Endothelial cell of hepatic sinusoid (primary cell): ENCODE results near the gene RLBP1.
"Not testable (repeated sequence)": the region's sequence is repeated elsewhere in the genome, so short reads cannot be mapped to it uniquely, and the experiment has no call there.

Experiments
- in situ Hi-C: cut with HindIII; loops from 2 replicates; pipeline ENCODE4 v1.10.0; 2017; ENCODE audit warnings: low sequenced_read_pairs

The RLBP1 gene

DNA sequence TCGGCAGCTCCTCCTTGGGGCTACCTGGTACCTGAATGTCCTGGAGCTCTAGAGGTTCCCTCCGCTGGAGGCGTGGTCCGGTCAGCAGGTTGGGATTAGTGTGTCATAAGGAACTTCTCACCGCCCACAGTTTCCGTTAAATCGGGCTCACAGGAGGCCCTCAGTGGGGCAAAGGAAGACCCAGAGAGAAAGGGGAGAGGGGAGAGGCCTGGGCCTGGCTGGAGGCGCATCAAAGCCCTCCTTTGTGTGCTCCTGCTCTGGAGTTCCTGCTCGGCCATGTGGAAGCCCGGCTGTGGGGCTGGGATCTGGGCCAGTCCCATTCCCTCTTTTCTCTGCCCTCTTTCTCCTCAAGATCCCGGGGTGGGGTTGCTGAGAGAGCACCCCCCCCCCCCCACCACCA lies at the start of gene RLBP1:
Gene RLBP1, minus strand, starts transcription at position 37 of the 400 bp plus-strand sequence. CDS start 2,604 bp downstream, outside the sequence.
- in situ Hi-C loops, result no loop called here

- in situ Hi-C loops, result loop anchor here (5.0 kb wide), 1 partner anchor 67 kb away; no protein-coding TSS in a partner anchor
Observed at GRCh38 chr15:89250142-89250541, 28.8 kb upstream of the RLBP1 start.

DNA sequence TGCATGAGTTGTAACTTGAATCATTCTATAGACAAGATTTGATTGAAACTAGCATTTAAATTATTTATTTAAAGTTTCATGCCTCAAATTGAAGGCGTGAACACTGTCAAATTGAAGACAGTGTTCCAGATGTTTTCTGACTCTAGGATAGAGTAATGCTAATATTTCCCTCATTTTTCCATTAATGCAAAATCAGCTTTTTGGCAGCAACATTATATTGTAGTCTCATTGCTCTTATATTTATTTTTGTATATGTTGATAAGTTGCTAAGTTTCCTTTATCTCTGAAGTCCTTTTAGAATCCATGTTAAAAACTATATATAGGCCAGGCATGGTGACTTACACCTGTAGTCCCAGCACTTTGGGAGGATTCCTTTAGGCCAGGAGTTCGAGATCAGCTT lies 27.2 kb upstream of the RLBP1 start:
- in situ Hi-C loops, result loop anchor here (5.0 kb wide), 2 partner anchors 34 to 46 kb away; no protein-coding TSS in a partner anchor

DNA sequence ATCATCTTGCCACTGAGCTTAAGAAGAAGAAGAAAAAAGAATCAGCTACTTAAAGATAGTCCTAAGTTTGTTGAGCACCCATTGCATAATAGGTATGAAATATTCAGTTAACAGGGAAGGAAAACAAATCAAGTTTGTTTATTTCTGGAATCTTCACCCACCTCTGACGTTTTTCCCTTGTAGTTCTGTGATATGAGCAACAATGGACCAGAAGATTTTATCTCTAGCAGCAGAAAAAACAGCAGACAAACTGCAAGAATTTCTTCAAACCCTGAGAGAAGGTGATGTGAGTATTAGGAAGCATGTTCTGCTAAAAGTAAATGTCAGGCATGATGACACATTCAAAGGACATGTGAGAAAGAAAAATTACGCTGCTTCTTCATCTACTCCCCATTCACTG lies 26.1 kb upstream of the RLBP1 start:
- in situ Hi-C loops, result loop anchor here (5.0 kb wide), 2 partner anchors 35 to 45 kb away; no protein-coding TSS in a partner anchor

GRCh38 chr15:89244574-89244903 lies 23.2 kb upstream of the RLBP1 start:
- in situ Hi-C loops, result no loop called here

GRCh38 chr15:89243691-89244573 lies 22.6 kb upstream of the RLBP1 start, which contains the start of gene FANCI:
TSS of gene FANCI (plus strand) at chr15:89243979. CDS start at chr15:89247648, 3,669 bp downstream.
- in situ Hi-C loops, result no loop called here

DNA sequence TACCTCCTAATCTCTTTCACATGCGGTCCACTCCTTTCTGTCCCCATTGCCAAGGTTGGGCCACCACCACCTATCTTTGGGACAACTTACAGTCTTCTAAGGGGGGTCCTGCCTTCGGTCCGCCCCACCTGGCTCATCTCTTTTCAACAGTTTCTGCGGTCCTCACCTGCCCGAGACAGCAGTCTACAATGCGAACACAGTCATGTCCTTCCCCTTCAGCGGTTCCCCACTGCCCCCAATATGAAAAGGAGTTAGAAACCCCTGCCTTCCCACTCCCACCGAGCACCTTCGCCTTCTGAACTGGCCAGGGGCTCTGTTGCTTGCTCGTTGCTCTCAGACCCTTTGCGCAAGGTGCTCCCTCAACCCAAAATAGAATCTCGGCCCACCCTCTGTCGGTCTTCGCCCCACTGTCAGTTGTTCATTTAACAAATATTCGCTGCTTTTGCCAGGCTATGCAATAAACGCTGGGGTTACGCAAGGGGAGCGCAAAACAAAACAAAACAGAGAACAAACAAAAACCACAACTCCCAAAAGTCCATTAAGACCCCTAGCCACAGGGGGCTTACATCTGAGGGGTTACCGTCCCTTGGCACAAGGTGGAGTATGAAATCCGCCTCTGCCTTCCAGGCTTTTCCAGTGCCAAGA lies 21.8 kb upstream of the RLBP1 start:
- in situ Hi-C loops, result no loop called here

- in situ Hi-C loops, result not testable (repeated sequence)
Observed at GRCh38 chr15:89239883-89240810, 18.8 kb upstream of the RLBP1 start.

DNA sequence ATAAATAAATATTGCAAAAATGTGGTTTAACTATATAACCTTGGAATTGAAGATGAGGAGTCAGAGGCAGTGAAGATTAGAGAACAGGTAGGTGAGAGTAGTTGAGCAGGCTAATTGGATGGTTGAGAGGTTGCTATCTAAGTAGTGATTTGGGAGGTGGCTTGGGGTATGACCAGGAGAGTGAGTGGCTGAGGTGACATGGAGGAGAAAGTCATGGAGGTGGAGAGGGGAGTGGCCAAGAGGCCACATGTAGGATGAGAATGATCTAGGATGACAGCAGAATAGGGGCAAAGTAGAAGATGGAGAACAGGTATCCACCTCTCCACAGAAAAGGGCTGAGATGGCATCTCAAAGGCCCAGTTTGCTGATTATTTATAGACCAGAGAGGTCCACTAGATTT lies 10.5 kb upstream of the RLBP1 start:
- in situ Hi-C loops, result no loop called here

- in situ Hi-C loops, result no loop called here
Observed at GRCh38 chr15:89230277-89230676, 8.9 kb upstream of the RLBP1 start.

DNA sequence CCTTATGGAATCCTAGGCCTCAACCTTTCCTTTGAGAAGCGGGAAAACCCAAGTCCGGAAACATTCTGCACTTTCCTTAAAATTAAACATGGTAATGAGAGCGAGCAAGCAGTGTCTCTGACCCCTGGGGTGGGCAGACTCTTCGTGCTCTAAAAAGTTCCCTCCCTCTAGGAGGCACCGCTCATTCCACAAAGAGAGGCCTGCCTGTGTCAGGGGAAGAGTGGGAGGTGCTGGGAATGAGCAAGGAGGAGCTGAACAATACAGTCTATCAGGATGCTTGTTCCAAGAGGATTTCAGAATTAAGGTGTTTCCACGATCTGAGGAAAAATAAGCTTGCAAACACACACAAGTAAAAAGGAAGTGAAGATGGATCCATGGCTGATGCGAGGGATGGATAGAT lies 6.0 kb upstream of the RLBP1 start:
- in situ Hi-C loops, result no loop called here

DNA sequence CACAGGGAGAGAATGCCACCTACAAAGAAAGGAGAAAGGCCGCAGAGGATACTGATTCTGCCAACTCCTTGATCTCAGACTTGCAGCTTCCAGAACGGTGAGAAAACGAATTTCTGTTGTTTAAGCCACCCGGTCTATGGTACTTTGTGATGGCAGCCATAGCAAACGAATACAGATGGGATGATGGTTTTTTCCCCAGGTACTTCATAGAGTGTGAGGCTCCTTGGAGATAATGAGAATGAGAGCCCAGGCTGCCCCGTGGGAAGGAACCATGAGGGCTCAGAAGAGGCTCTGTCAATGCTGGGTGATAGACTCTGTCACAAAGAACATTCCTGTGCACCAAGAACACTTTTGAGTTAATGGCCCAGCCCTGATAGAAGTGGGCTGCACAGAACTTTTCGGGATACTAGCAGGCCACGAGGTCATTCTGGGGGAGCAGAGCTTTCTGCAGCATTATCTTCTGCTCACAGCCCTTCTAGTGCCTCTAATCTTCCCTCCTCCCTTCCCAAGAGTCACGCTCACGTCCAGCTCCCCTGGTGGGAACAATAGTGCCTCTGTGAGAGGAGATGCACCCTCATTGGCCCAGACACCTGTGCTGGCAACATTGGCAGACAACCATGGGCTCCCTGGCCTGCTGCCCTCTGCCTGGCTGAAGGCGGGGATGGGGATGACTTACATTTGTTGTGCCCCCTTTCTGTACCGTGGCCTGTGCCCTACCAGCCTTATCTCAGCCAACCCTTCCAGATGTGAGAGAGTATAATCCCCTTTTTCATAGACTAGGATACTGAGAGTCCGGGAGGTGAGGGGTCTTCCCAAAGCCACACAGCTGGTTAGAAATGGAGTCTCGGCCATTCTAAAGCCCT lies 5.2 kb upstream of the RLBP1 start:
- in situ Hi-C loops, result no loop called here

GRCh38 chr15:89225588-89225987 lies 4.2 kb upstream of the RLBP1 start:
- in situ Hi-C loops, result no loop called here

- in situ Hi-C loops, result no loop called here
Observed at GRCh38 chr15:89218531-89218930, 2.8 kb downstream of the RLBP1 start.

DNA sequence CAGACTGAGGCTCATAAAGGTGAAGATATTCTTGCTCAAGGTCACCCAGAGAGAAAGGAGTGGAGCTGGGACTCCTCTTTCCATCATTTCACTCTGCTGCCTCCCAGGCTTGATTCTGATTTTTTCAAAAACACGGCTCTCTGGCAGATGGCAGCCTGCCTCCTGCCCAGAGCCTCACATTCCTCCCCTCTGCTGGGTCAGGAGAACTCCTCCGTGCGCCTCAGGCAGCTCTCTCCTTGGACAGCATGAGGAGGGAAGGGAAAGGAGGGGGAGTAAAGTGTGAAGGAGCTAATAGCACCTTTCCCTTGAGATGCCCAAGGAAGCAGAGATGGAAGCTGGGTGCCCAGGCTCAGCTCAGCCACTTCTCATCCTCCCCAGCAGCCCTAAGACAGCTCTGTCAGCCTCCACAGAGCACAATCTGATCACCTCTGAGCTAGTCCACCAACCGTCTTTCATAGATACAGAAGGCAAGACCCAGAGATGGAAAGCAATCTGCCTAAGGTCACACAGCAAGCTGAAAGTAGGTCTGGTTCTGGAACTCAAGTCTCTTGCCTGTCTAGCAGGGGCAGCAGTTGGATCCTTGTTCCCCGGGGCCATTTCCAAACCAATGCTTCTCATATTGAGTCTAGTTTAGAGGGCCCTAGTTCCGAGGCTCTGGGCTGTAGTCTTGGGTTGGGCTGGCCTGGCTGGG lies 3.5 kb downstream of the RLBP1 start:
- in situ Hi-C loops, result no loop called here

DNA sequence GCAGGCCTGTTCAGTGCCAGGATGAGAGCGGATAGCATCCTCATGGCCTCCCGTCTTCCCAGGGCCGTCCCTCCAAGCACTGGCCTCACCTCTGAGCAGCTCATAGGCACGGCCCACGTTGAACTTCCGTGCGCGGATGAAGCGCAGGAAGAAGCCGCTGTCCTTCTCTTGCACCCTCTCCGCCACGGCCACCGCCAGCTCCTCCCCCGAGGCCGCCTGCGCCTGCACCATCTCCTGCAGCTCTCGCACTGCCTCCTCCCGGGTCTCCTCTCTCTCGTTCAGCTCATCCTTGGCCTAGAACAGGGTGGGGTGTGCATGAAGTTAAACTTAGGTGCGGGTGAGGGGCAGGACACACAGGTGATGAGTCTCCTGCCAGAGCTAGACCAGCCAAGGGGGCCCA lies 4.3 kb downstream of the RLBP1 start:
- in situ Hi-C loops, result no loop called here

DNA sequence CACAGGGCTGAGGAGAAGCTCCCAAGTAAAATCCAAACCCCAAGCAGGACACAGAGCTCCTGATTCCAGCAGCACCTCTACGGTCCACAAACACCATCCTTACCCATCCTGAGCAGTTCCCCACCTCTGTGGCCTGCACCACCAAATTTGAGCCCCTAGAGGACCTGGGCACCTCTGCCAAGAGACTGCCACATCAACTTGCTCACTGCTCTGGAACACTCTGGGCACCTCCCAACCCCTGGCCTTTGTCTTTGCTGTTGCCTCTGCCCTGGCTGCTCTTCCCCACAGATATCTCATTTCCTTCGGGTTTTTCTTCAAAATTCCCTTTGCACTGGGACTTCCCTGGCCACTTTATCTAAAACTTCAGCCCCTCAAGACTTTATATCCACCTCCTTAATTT lies 5.8 kb downstream of the RLBP1 start:
- in situ Hi-C loops, result no loop called here

GRCh38 chr15:89211678-89212170 lies 9.7 kb downstream of the RLBP1 start:
- in situ Hi-C loops, result no loop called here

DNA sequence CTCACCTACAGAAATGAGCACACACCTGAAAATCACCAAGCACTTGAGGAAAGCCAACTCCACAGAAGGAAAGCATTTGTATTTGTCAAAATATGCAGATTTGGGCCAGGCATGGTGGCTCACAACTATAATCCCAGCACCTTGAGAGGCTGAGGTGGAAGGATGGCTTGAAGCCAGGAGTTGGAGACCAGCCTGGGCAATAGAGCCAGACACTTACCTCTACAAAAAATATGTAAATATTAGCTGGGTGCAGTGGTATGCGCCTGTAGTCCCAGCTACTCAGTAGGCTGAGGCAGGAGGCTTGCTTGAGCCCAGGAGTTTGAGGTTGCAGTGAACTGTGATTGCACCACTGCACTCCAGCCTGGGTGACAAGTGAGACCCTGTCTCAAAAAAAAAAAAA lies 12.3 kb downstream of the RLBP1 start:
- in situ Hi-C loops, result no loop called here
